Measurements from ENCODE around the gene MAJIN. TPM values are rescaled to one million over a fixed set of nuclear protein-coding genes. Genes with fewer than 3 reads are reported as not detected.

The MAJIN gene
- total and polyA plus RNA-seq, 9 of the 15 experiments (the other 6 are each of a cell fraction or from before 2014, with no cell fraction given) = 0.17 to 0.83 (median 0.24) TPM; not detected in 2

DNA sequence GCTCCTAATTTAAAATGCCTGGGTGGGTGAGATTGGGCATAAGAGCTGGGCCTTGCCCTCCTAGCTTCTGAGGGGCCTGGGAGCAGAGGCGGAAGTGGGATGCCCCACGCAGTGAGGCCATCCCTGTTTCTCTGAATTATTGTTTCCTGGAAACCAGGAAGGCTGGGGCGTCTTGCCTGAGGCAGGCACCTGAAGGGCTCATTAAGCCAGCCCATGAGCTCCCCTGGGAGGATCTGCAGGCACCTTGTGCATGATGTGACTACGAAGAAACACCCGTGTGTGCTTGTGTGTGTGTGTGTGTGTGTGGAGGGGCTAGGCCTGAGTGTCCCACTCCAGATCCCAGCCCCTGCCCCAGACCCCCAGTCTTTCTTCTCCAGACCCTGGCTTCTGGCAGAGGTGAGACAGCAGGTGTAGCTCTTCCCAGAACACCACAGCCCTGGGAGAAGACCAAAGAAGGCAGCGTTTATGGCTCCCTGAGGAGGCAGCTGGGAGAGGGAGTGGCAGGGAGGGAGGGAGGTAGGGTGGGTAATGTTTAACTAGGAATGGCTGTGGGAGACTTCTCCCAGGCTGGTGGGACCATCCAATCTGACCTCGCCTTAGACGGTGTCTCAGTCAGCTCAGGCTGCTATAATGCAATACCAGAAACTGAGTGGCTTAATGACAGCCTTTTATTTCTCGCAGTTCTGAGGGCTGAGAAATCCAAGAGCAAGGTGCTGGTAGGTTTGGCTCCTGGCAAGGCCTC lies 27.0 kb upstream of the MAJIN start (continued):
- TF ChIP-seq, protein P1, sequence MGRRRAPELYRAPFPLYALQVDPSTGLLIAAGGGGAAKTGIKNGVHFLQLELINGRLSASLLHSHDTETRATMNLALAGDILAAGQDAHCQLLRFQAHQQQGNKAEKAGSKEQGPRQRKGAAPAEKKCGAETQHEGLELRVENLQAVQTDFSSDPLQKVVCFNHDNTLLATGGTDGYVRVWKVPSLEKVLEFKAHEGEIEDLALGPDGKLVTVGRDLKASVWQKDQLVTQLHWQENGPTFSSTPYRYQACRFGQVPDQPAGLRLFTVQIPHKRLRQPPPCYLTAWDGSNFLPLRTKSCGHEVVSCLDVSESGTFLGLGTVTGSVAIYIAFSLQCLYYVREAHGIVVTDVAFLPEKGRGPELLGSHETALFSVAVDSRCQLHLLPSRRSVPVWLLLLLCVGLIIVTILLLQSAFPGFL (CRISPR knock-in tag; IDR thresholded peaks at IDR 0.05) = no peak
- TF ChIP-seq SAFB (IDR thresholded peaks at IDR 0.05; ENCODE audit: borderline replicate concordance, low read depth, low read length) = no peak
- peak; percentile 22; the same call in 1 of the 2 replicates for TF ChIP-seq ZFX (CRISPR knock-in tag; IDR thresholded peaks at IDR 0.05)

DNA sequence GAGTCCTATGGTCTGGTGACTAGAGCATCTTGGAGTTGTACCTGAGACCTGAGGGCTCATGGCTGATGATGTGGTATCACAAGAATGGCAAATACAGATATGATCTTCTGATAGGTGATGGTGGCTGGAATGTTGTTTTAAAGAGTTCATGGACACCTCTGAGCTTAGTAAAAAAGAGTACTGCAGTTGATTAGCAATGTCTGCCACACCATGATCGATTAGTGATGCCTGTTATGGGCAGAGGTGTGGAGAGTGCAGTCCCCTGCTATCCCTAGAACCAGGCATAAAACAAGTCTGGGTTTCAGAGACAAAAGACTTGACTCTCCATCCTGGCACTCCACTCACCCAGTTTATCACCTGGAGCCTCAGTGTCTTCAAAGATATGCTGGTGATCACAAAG lies 26.2 kb upstream of the MAJIN start:
- H3K4me1 ChIP-seq (replicated peaks in 1 of 2; ENCODE audit: control insufficient read depth in 2 of 2, insufficient read depth in 2 of 2, low read length in 2 of 2) = peaks cover 23% of the 10 kb centered on the region in 2 experiments; a peak in 4 of 5 replicates
- ATAC-seq (peak; percentile 49), FAIRE-seq (peak; percentile 88), DNase-seq (ENCODE audit: extremely low read depth in 1 of 4, low spot score in 3 of 4) (peak; percentile 64 to 68 (median 65))
- no peak overlapping the region for H3K4me3 ChIP-seq
- CTCF ChIA-PET (ENCODE audit: low intra/inter-chr PET ratio) = no interaction called here
- no peaks in the 10 kb centered on the region for H3K9me1 ChIP-seq (ENCODE audit: control insufficient read depth, insufficient read depth, low read length)
- no peaks in the 10 kb centered on the region for H3K79me2 ChIP-seq (ENCODE audit: control insufficient read depth, insufficient read depth, low read length)
- WGBS (ENCODE audit: insufficient coverage, low coverage, missing lambda C conversion rate) = 0% methylated on average over 1 of the region's 1 CpG
- in situ Hi-C loops (cut with MboI) = loop anchor here (5.0 kb wide), 1 partner anchor 151 kb away; no protein-coding TSS in a partner anchor
- H3K9me3 ChIP-seq (replicated peaks; ENCODE audit: control insufficient read depth, insufficient read depth, low read depth, low read length) = no peaks in the 10 kb centered on the region
- no peaks in the 10 kb centered on the region for H3K27me3 ChIP-seq (ENCODE audit: control insufficient read depth in 2 of 2, insufficient read depth in 2 of 2, low read length in 2 of 2)
- POLR2A ChIA-PET = interaction anchor here (0.7 to 1.4 kb wide), 7 partner anchors 9 to 425 kb away, joined by 3 to 6 read pairs (median 3); partner anchors contain the start of genes ARL2 and NEAT1
- H4K20me1 ChIP-seq (replicated peaks; ENCODE audit: control insufficient read depth, insufficient read depth, low read length) = no peaks in the 10 kb centered on the region
- peak overlapping the region; percentile 81 for H2AFZ ChIP-seq (ENCODE audit: low read depth, low read length)
- no peaks in the 10 kb centered on the region for H3K36me3 ChIP-seq (ENCODE audit: control insufficient read depth, insufficient read depth, low read length)
- H3K9ac ChIP-seq (ENCODE audit: insufficient read depth in 1 of 2, low read depth in 2 of 2, low read length in 2 of 2) = peak overlapping the region in 1 of 2 experiments; percentile 42; a peak in 1 of 4 replicates
- H3K4me2 ChIP-seq (ENCODE audit: insufficient read depth, low read length) = peak overlapping the region; percentile 68
- BruUV-seq (replicated peaks) = no TSS peak
- intact Hi-C loops (cut with micrococcal nuclease) = no loop called here
- H3K27ac ChIP-seq (ENCODE audit: extremely low read depth, low read depth, low read length) = peak overlapping the region; percentile 55
- TF ChIP-seq PRPF4 (IDR thresholded peaks at IDR 0.05; ENCODE audit: insufficient read depth, low read depth, low read length, poor library complexity, severe bottlenecking) (no peak), SIN3A (IDR thresholded peaks at IDR 0.05; ENCODE audit: borderline replicate concordance in 2 of 2, control insufficient read depth in 1 of 2, low read depth in 2 of 2, low read length in 2 of 2) (0 out of 4 replicates have a peak, but pooled peaks of 1 of the 2 experiments have one; percentile 27), EHMT2 (IDR thresholded peaks at IDR 0.05) (peak; percentile 36; the same call in 1 of the 2 replicates), L3MBTL2 (IDR thresholded peaks at IDR 0.05) (peak; percentile 87), ZBTB17 (CRISPR knock-in tag; IDR thresholded peaks at IDR 0.05) (peak; percentile 99), TOE1 (IDR thresholded peaks at IDR 0.05; ENCODE audit: borderline replicate concordance) (peak; percentile 59; the same call in 1 of the 2 replicates), TOE1 (CRISPR knock-in tag; IDR thresholded peaks at IDR 0.05; ENCODE audit: borderline replicate concordance, low read depth) (no peak), ZNF3 (CRISPR knock-in tag; IDR thresholded peaks at IDR 0.05) (no peak), MXI1 (IDR thresholded peaks at IDR 0.05; ENCODE audit: low read depth, low read length) (no peak), CBFA2T3 (IDR thresholded peaks at IDR 0.05) (peak; percentile 14; the same call in 1 of the 2 replicates), HCFC1 (IDR thresholded peaks at IDR 0.05; ENCODE audit: low read depth, low read length) (peak; percentile 49; the same call in 1 of the 2 replicates), SP1 (CRISPR knock-in tag; IDR thresholded peaks at IDR 0.05) (no peak), TAF1 (IDR thresholded peaks at IDR 0.05; ENCODE audit: control insufficient read depth, extremely low read depth, insufficient read depth, low read length, severe bottlenecking) (no peak), NCOA4 (IDR thresholded peaks at IDR 0.05; ENCODE audit: partially characterized antibody) (peak; percentile 94)
- TF ChIP-seq, protein P2, sequence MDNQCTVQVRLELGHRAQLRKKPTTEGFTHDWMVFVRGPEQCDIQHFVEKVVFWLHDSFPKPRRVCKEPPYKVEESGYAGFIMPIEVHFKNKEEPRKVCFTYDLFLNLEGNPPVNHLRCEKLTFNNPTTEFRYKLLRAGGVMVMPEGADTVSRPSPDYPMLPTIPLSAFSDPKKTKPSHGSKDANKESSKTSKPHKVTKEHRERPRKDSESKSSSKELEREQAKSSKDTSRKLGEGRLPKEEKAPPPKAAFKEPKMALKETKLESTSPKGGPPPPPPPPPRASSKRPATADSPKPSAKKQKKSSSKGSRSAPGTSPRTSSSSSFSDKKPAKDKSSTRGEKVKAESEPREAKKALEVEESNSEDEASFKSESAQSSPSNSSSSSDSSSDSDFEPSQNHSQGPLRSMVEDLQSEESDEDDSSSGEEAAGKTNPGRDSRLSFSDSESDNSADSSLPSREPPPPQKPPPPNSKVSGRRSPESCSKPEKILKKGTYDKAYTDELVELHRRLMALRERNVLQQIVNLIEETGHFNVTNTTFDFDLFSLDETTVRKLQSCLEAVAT (IDR thresholded peaks at IDR 0.05) = peak in 1 of 2 experiments; percentile 100; a peak in 2 of 4 replicates

Data from K562 (cell line).